ENCODE data around the gene APLF.
"Not testable (repeated sequence)": the region's sequence is repeated elsewhere in the genome, so short reads cannot be mapped to it uniquely, and the experiment has no call there.

The APLF gene

DNA sequence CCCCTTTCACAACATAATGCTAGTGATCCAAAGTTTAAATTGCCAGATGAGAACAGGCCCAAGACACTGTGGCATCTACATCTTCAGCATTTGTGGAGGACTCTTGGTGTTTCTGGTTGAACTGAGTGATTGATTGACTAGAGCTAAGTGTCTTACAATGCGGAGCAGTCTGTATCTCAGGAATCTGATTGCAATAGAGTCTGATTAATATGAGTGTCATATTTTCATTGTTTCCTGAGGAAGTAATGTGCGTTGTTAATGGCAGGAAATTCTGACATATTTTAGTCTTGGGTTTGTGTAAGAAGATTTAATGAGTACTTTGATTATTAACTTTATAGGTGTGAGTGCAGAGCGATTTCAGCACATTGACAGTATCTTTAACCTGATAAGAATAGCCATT, 94.0 kb downstream of the APLF start:
- Mint-ChIP-seq H3K9me3 (no peaks in the 10 kb centered on the region), H3K4me1 (no peaks in the 10 kb centered on the region), H3K27ac (no peak overlapping the region), H3K36me3 (no peaks in the 10 kb centered on the region), H3K4me3 (no peak overlapping the region), H3K27me3 (no peaks in the 10 kb centered on the region)
- no peak for ATAC-seq

DNA sequence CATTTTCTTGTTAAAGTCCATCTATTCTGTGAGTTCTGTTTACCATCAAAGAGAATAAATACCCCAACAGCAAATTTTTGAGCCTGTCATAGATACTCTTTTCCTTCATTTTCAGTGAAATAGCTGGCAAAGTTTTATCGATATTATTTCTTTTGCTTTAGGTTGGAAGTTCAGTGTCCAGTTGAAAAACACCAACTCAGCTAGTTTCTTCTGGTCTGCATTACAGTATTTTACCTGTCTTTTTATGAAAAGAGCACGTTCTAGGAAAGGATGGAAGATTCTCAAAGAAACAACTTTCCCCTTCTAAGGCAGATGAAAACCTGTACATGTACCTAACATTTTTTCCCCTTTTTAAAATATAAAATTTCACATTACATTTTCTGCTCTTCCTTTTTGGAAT, 95.5 kb downstream of the APLF start:
- Mint-ChIP-seq H3K4me3 (no peak overlapping the region), H3K27ac (no peak overlapping the region), H3K9me3 (no peaks in the 10 kb centered on the region), H3K4me1 (no peaks in the 10 kb centered on the region), H3K36me3 (no peaks in the 10 kb centered on the region), H3K27me3 (no peaks in the 10 kb centered on the region)
- no peak for ATAC-seq

DNA sequence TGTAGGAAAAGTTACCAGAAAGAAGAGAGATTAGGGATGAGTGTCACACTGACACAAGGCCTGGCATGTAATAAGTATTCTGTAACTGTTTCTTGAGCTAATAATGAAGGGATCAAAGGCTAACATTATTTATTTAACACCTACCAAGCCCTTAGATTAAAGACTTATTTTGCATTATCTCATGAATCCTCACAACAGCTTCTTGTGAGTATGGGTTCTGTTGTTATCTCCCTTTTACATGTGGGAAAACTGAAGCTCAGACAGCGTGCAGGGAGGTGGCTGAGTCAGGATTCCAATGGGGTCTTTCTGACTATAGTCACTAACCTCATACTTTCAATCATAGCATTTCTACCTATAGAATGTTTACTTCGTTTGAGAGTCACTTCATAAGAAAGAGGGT, 97.0 kb downstream of the APLF start:
- peaks cover 2% of the 10 kb centered on the region for H3K36me3 Mint-ChIP-seq
- no peaks in the 10 kb centered on the region for H3K4me1 Mint-ChIP-seq
- peaks cover under 1% of the 10 kb centered on the region for H3K9me3 Mint-ChIP-seq
- no peaks in the 10 kb centered on the region for H3K27me3 Mint-ChIP-seq
- no peak overlapping the region for H3K4me3 Mint-ChIP-seq
- ATAC-seq: no peak
- no peak overlapping the region for H3K27ac Mint-ChIP-seq

DNA sequence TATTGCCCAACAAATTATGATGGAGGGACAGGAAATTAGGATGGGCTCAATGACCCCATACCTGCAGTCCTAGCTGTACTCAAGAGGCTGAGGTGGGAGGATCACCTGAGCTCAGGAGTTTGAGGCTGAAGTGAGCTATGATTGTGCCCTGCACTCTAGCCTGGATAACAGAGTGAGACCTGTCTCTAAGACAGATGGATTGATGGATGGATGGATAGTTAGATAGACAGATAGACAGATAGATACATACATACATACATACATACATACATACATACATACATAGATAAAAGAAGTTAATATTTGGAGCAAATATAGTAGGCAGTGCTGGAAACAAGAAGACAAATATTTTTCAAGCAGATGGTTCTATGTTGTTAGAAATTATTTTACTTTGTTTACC, 97.9 kb downstream of the APLF start:
- no peak for ATAC-seq
- peaks cover 3% of the 10 kb centered on the region for H3K9me3 Mint-ChIP-seq
- H3K27ac Mint-ChIP-seq: no peak overlapping the region
- H3K4me1 Mint-ChIP-seq: no peaks in the 10 kb centered on the region
- H3K27me3 Mint-ChIP-seq: no peaks in the 10 kb centered on the region
- H3K36me3 Mint-ChIP-seq: peaks cover 7% of the 10 kb centered on the region
- H3K4me3 Mint-ChIP-seq: no peak overlapping the region

DNA sequence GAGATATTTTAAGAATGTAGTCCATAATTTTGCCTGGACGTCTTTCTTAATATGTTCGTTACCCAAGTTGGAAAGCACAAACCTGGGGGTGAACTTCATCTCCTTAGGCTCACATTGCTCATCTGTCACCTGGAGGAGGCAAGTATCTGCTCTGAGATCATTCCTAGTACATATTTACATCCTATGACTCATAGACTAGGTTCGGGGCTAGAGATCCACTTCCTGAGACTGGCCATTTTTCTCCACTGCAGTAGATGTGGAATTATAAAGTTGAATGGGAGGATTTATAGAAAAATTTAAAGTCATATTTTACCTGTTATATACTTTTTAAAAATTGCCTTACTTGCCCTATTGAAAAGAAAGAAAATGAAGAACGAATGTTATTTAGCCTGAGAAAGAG, 98.5 kb downstream of the APLF start:
- Mint-ChIP-seq H3K27me3 (no peaks in the 10 kb centered on the region), H3K9me3 (peaks cover 3% of the 10 kb centered on the region), H3K27ac (no peak overlapping the region), H3K4me3 (no peak overlapping the region), H3K4me1 (no peaks in the 10 kb centered on the region), H3K36me3 (peaks cover 10% of the 10 kb centered on the region)
- no peak for ATAC-seq

DNA sequence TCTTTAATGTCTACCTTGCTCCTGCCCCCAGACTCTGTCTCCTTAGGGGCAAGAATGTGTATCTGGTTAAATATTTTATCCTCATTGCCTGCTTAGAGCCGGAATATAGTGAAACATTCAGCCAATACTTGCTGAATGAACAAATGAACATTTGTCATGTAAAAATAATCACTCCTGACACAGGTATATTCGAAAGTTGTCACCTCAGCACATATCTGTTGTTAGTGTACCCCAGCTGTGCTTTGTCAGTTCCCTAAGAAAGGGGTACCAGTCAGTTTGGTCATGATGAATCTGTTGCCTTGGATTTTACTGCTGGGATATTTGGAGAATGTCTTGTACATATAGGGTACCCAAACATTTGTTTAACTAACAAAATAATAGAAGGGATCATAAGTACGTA, 99.0 kb downstream of the APLF start:
- Mint-ChIP-seq H3K36me3 (peaks cover 10% of the 10 kb centered on the region), H3K4me3 (no peak overlapping the region), H3K4me1 (no peaks in the 10 kb centered on the region), H3K27ac (no peak overlapping the region), H3K27me3 (no peaks in the 10 kb centered on the region), H3K9me3 (peaks cover 3% of the 10 kb centered on the region)
- ATAC-seq: no peak

DNA sequence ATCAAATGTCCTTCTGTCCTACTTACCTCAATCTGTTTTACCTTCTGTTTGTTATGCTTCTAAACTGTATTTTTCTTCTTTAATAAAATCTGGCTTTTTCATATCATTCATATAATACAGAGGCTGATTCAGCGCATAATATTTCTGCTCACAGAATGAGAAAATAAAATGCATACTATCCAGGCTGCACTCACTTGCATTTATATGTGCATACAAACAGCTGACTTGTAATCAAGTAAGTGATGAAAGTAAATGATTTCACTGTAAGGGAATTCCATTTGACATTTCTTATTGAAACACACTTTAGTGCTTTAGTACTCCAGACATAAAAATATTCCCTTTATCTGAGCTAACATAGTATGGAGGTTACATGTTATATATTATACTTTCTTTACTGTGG, 100.7 kb downstream of the APLF start:
- H3K4me3 Mint-ChIP-seq: no peak overlapping the region
- no peaks in the 10 kb centered on the region for H3K27me3 Mint-ChIP-seq
- no peaks in the 10 kb centered on the region for H3K4me1 Mint-ChIP-seq
- H3K27ac Mint-ChIP-seq: no peak overlapping the region
- peaks cover 3% of the 10 kb centered on the region for H3K9me3 Mint-ChIP-seq
- H3K36me3 Mint-ChIP-seq: peaks cover 10% of the 10 kb centered on the region
- ATAC-seq: no peak

DNA sequence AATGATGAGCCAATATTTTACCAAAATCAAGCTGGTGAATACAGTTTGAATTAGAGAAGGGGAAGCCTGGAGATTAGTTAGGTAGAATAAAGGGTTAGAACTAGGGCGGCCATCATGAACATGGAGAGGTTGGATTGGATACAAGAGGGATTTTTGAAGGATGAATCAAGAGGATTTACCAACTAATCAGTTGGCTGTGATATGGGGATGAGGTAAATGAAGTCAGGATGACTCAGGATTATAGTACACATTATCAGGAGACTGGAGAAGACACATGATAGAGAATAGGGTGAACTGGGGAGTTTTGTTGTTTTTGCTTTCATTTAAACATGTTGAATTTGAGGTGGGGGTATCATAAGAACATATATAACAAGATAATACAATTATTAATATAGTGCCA, 102.2 kb downstream of the APLF start:
- Mint-ChIP-seq H3K27ac (no peak overlapping the region), H3K9me3 (peaks cover 3% of the 10 kb centered on the region), H3K36me3 (peaks cover 10% of the 10 kb centered on the region), H3K4me3 (no peak overlapping the region), H3K27me3 (no peaks in the 10 kb centered on the region), H3K4me1 (no peaks in the 10 kb centered on the region)
- no peak for ATAC-seq

DNA sequence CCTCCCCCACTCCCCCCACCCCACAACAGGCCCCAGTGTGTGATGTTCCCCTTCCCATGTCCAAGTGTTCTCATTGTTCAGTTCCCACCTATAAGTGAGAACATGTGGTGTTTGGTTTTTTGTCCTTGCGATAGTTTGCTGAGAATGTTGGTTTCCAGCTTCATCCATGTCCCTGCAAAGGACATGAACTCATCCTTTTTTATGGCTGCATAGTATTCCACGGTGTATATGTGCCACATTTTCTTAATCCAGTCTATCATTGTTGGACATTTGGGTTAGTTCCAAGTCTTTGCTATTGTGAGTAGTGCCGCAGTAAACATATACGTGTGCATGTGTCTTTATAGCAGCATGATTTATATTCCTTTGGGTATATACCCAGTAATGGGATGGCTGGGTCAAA, 103.0 kb downstream of the APLF start:
- H3K27me3 Mint-ChIP-seq: not testable (repeated sequence)

DNA sequence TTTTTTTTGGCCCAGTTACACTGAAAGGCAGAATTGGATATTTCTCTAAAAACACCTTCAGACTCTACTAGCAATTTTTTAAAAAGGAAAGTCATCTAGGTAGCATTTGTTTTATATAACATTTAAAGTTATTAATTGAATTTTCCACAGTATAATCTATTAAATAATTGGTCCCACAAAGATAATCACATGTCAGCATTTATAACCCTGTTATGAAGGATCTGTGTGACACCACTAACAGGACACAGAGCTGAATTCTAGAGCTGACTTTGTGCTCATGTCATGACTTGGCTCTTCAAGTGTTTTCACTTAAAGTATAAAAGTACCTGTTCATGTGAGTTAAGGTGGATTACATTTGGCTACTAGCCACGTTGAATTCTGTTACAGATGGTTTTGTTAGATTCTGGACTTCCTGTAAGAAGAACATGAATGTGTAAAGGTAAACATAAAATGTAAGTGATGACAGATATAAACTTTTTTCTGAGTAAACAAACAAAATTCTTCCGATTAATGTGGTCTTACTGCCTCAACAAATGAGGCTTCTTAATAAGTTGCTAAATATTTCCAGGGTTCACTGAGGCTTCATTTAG, 106.9 kb downstream of the APLF start:
- peaks cover 3% of the 10 kb centered on the region for H3K9me3 Mint-ChIP-seq

More for the DNA sequence above, 103.0 kb downstream of the APLF start:
- not testable (repeated sequence) for H3K27ac Mint-ChIP-seq, ATAC-seq, H3K4me1 Mint-ChIP-seq, H3K9me3 Mint-ChIP-seq, H3K4me3 Mint-ChIP-seq
- peaks cover 11% of the 10 kb centered on the region for H3K36me3 Mint-ChIP-seq

DNA sequence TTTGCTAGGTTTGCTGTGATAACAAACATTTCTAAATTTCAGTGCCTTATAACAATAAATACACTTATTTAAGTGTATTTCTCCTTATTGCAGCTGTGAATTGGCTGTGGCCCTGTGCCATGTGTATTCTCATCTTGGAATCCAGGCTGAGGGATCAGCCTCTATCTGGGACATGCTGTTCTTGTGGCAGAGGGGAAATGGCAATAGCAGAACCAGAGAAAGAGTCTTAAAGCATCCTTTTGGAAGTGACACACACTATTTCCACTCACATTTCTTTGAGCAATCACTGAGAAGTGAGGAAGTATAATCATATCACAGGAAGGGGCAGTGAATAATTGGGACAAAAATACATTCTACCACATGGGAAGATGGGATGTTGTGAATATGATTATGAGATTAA, 109.8 kb downstream of the APLF start:
- H3K27ac Mint-ChIP-seq: no peak overlapping the region
- no peaks in the 10 kb centered on the region for H3K9me3 Mint-ChIP-seq
- no peak for ATAC-seq
- H3K27me3 Mint-ChIP-seq: no peaks in the 10 kb centered on the region
- peaks cover 25% of the 10 kb centered on the region for H3K36me3 Mint-ChIP-seq
- H3K4me3 Mint-ChIP-seq: no peak overlapping the region
- no peaks in the 10 kb centered on the region for H3K4me1 Mint-ChIP-seq

More for the DNA sequence above, 106.9 kb downstream of the APLF start:
- peaks cover 30% of the 10 kb centered on the region for H3K36me3 Mint-ChIP-seq
- H3K4me3 Mint-ChIP-seq: no peak overlapping the region
- ATAC-seq: no peak
- no peaks in the 10 kb centered on the region for H3K4me1 Mint-ChIP-seq
- H3K27ac Mint-ChIP-seq: no peak overlapping the region
- H3K27me3 Mint-ChIP-seq: no peaks in the 10 kb centered on the region

DNA sequence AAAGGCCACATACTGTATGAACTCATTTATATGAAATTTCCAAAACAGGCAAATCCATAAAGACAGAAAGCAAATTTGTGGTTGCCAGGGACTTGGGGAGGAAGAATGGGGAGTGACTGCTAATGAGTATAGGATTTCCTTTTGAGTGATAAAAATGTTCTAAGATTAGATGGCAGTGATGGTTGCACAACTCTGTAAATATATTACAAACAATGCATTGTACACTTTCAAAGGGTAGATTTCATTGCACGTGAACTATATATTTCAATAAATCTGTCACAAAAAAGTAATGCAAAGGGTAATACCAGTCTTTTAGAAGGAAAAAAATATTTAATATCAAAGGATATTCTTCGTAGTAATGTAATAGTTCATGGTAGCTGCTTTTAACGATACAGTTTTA, 112.3 kb downstream of the APLF start:
- peaks cover 25% of the 10 kb centered on the region for H3K36me3 Mint-ChIP-seq
- H3K4me3 Mint-ChIP-seq: no peak overlapping the region
- H3K27ac Mint-ChIP-seq: no peak overlapping the region
- H3K9me3 Mint-ChIP-seq: no peaks in the 10 kb centered on the region
- no peaks in the 10 kb centered on the region for H3K27me3 Mint-ChIP-seq
- no peaks in the 10 kb centered on the region for H3K4me1 Mint-ChIP-seq
- no peak for ATAC-seq

DNA sequence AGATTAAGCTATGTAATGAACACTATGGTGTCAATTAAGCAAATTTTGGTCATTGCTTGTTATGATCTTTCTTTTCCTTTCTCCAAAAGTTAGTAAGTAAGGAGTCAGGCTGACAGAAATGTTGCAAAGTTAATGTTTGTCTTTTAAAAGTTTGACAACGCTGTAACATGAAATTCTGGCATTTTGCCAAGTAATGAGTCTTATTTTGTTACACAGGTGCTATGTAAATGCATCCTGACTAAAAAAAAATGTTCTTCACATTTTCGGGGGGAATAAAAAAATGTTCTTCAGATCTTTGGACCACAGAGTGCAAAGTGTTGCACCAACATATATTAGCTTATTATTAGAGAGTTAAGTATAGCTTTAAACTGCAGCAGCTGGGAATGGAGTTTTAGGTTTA, 121.2 kb downstream of the APLF start:
- Mint-ChIP-seq H3K4me1 (no peaks in the 10 kb centered on the region), H3K4me3 (no peak overlapping the region), H3K27ac (no peak overlapping the region), H3K36me3 (peaks cover 20% of the 10 kb centered on the region), H3K9me3 (no peaks in the 10 kb centered on the region), H3K27me3 (no peaks in the 10 kb centered on the region)
- ATAC-seq: no peak

DNA sequence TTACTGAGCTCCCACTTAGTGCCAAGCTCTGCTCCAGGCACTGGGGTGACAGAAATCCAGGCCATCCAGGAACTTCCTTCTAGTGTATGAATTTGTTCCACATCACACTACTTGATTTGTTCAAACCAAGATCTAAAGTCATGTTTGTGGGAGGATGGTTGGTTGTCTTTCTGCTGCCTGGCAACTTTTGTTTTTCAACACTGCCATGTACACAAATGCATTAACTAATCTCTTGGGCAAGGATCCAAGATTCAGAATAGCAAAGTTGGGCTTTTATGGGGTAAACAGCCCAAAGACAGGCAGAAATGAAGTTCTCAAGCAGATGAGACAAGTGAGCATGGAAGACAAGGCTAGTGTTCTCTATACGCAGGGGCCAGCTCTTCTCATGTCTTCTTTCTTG, 122.6 kb downstream of the APLF start:
- H3K27me3 Mint-ChIP-seq: no peaks in the 10 kb centered on the region
- ATAC-seq: no peak
- H3K4me1 Mint-ChIP-seq: peaks cover 9% of the 10 kb centered on the region
- no peak overlapping the region for H3K27ac Mint-ChIP-seq
- no peaks in the 10 kb centered on the region for H3K9me3 Mint-ChIP-seq
- H3K36me3 Mint-ChIP-seq: peaks cover 20% of the 10 kb centered on the region
- H3K4me3 Mint-ChIP-seq: no peak overlapping the region

DNA sequence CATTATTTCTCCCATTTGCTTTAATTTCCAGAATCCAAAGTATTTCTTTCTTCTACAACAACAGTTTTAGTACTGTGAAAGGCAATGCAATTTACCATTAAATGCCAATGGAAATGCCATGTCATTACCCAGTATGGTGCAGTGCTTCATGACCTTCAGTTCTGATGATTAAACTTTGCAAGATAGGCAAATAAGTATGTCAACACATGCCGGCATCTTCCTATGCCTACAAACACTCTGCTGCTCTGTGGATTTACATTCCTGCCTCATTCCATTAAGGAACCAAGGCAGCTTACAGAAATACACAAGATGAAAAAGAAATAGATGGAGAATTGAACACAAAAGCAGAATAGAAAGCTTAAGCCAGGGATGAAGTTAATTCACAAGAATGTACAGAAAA, 123.3 kb downstream of the APLF start:
- Mint-ChIP-seq H3K9me3 (no peaks in the 10 kb centered on the region), H3K36me3 (peaks cover 20% of the 10 kb centered on the region), H3K27ac (no peak overlapping the region), H3K4me1 (peaks cover 12% of the 10 kb centered on the region), H3K27me3 (no peaks in the 10 kb centered on the region), H3K4me3 (no peak overlapping the region)
- no peak for ATAC-seq

DNA sequence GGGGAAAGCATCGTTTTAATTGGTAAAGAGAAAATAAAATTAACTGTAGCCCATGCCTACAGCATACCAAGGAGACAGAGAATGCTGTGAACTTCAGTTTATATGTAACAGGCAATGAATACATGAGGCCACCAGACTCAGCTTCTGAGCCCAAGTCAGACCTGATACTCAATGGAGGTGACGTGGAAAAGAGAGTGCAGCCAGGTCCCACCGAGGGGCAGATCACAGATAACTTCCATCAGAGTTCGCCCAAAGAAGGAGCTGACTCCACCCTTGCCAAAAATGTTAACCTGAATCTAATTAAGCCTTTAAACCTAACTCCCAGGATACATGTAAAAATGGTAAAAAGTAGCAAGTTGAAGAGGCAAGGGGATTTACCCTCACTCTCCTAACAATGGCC, 123.8 kb downstream of the APLF start:
- Mint-ChIP-seq H3K4me3 (no peak overlapping the region), H3K4me1 (peaks cover 12% of the 10 kb centered on the region), H3K27me3 (no peaks in the 10 kb centered on the region), H3K36me3 (peaks cover 20% of the 10 kb centered on the region), H3K9me3 (no peaks in the 10 kb centered on the region), H3K27ac (no peak overlapping the region)
- ATAC-seq: no peak

DNA sequence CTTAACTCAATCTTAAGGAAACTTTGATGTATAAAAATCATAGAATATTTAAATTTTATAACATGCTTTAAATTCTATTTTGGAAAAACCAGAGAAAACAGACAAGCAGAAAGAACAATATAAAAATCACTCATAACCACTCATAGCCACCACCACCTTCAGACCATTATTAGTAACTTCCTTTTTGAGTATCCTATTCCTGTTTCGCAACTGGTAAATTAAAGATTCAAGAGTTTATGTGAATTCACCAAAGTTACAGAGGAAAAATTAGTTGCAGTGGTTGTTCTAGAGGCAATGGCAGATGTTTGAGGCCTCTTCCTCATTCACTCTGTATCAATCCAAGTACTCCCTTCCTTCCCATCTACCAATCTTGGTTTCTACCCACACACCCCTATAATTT, 126.7 kb downstream of the APLF start:
- Mint-ChIP-seq H3K4me1 (peaks cover 12% of the 10 kb centered on the region), H3K36me3 (peaks cover 8% of the 10 kb centered on the region), H3K9me3 (no peaks in the 10 kb centered on the region), H3K4me3 (no peak overlapping the region), H3K27ac (no peak overlapping the region), H3K27me3 (no peaks in the 10 kb centered on the region)
- no peak for ATAC-seq
